ENCODE data around the gene CDC25B.
"Not testable (repeated sequence)": the region's sequence is repeated elsewhere in the genome, so short reads cannot be mapped to it uniquely, and the experiment has no call there.

Gene CDC25B

DNA sequence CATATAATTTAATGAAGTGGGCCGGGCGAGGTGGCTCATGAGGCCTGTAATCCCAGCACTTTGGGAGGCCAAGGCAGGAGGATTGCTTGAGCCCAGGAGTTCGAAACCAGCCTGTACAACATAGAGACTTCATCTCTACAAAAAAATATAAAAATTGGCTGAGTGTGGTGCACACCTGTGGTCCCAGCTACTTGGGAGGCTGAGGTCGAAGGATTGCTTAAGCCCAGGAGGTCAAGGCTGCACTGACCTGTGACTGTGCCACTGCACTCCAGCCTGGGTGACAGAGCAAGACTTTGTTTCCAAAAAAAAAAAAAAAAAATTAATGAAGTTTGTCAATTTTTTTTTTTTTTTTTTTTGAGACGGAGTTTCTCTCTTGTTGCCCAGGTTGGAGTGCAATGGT is 33.8 kb downstream of the CDC25B start:
- DNase-seq (ENCODE audit: low read depth) = not testable (repeated sequence)

DNA sequence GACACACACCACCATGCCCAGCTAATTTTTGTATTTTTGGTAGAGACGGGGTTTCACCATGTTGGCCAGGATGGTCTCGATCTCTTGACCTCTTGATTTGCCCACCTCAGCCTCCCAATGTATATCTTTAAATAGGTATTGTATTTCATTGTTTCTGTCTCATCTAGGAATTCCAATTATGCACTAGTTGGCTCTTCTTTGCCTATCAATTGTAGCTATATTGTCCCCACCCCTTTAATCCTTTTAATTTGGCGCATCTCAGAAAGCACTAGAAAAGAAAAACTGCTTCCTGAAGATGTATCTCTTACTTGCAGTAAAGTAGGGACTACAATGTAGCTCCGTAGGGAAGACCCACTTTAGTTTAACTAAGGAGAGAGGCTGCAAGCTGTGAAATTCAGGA is 40.0 kb downstream of the CDC25B start:
- no peak for DNase-seq (ENCODE audit: low read depth)

DNA sequence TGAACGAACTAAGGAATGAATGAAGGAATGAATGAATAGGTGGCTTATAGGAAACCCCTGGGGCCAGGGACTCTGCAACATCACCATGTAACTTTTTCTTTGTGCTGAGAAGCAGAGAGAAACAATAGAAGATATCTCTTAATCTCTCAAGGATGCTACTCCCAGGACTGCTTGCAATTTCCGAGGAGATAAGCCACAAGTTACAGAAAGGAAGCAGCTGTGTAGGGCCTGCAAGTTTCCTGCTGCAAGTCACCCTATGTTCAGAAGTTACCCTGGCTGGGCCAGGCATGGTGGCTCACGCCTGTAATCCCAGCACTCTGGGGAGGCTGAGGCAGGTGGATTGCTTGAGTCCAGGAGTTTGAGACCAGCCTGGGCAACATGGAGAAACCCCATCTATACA is 43.2 kb downstream of the CDC25B start:
- DNase-seq (ENCODE audit: low read depth) = no peak

DNA sequence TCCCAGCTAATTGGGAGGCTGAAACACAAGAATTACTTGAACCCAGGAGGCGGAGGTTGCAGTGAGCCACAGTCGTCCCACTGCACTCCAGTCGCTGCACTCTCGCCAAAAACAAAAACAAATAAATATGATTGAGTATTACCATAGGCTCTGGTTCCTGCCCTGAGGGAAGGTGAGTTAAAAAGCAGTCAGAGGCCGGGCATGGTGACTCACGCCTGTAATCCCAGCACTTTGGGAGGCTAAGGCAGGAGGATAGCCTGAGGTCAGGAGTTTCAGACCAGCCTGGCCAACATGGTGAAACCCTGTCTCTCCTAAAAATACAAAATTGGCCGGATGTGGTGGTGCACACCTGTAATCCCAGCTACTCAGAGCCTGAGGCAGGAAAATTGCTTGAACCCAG is 44.1 kb downstream of the CDC25B start:
- DNase-seq (ENCODE audit: low read depth) = not testable (repeated sequence)

DNA sequence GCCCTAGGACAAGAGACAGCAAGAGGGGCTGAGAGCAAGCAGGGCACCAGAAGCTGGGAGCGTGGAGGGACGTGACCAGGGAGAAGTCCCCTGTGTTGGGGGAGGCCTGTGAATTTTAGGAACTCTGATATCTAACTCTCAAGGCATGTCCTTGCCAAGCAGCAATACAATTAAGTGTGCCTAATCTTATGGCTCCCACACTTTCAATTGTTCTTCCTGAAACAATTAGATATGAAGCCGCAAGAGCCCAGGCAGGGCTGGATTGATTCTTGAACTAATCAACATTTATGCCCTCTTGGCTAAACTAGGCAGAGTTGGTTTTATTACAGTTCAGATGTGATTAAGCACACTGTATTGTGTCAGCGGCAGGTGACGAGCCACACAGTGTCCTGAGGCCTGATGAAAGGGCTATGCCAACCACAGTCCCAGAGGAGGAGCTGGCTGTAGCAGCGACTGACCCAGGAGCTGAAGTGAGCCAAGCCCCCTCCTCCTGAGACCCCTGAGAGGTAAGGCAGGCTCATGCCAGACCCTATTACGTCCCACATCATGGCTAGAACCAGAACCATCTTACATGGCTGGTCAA is 46.3 kb downstream of the CDC25B start:
- DNase-seq (ENCODE audit: low read depth) = no peak

DNA sequence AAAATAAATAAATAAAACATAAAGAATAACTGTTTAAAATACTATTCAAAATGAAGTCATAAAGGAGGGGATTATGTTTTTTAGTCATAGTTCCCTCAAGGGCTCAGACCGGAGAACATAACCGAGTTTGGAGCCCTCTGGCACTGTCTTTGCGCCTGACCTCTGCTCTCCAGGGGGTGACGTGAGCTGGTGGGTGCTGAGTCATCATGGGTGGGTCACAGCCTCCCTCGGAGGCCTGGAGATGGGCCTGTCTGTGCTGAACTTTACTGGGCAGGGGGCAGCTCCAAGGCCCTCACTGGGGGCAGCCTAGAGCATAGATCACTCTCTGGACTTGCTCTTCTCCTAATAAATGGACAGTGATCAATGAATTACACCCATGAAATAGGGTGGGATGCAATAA is 47.4 kb downstream of the CDC25B start:
- DNase-seq (ENCODE audit: low read depth) = no peak

DNA sequence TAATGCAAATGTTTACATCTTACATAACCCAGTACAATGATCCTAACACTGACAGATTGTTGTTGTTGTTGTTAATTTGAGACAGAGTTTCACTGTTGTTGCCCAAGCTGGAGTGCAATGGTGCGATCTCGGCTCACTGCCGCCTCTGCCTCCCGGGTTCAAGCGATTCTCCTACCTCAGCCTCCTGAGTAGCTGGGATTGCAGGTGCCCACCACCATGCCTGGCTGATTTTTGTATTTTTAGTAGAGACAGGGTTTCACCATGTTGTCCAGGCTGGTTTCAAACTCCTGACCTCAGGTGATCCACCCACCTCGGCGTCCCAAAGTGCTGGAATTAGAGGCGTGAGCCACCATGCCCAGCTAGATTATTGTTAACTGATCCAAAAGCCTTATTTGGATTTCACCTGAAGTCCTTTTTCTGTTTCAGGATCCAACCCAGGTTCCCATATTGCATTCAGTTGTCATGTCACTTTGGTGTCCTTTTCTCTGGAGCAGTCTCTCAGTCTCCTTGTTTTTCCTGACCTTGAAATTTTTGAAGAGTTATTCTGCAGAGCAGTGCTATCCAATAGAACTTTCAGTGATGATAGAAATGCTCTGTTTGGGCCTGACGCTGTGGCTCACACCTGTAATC is 48.0 kb downstream of the CDC25B start:
- DNase-seq (ENCODE audit: low read depth) = not testable (repeated sequence)

DNA sequence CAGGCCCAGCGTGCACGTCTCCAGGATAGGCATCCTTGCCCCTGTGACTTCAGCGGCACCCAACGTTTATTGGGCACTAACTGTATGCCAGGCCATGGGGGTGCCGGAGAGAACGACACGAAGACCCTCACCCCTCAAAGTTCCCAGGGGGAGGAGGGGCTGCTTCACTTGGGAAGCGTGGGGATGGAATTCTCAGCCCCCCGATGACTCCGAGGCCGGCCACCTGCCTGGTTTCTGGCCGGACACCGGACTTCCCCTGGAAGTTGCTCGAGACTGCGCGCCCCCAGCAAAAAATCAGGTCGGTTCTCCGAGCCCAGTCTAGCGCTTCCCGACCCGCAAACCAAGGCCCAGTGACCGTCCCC is 50.2 kb downstream of the CDC25B start:
- no peak for DNase-seq (ENCODE audit: low read depth)

DNA sequence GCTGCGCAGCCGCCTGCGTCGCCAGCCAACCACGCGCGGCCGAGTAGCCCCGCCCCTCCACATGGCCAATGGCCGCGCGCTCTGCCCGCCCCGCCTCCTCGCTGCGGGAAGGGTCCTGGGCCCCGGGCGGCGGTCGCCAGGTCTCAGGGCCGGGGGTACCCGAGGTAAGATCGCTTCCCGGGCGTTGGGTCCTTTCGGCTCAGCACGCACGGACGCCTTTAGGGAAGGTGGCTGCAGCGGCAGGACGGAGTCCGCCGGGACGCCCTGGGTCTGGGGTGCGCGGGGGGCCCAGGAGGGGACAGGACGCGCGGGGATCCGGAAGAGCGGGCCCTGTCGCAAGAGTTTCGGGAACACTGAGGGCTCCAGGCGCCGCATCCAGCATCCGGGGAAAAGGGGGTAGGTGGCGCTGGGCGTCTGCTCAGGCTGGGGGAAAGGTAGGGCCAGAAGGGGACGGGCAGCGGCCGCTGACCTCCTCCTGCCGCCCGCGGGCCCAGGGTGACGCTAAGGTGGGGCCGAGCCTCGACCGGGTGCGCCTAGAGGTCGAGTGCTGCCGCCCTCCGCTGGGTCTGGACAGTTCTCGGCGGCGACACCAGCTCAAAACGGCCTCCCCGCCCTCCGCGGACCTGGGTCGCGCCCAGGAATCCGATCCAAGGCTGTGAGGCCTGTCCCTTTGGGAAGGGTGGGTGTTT is 50.8 kb downstream of the CDC25B start, which contains the start of gene MAVS:
Gene MAVS, plus strand, starts transcription at position 95 of the 689 bp plus-strand sequence. CDS start 7,791 bp downstream, outside the sequence.
- no peak for DNase-seq (ENCODE audit: low read depth)

DNA sequence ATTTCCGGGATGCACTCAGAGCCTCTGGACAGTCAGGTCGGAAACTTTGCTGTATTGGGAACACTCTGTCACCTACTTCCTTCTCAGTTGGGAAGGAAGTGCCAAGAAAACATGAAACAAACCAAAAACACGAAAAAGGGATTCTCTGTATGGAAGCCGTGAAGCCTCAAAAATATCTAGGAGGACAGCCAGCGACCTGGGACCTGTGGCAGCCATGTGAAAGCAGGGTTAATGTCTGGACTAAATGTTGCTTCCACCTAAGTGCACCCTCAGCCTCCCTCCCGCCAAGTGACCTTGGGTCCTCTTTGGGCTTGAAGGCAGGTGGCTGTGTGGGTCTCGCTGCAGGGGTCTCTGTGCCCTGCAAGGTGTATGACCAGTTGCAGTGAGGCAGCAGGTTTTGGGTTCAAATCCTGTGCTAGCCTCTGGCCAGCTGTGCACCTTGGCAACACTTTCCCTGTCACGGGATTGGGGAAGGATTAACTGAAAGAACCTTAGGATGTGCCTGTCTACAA is 51.4 kb downstream of the CDC25B start:
- DNase-seq (ENCODE audit: low read depth) = no peak

DNA sequence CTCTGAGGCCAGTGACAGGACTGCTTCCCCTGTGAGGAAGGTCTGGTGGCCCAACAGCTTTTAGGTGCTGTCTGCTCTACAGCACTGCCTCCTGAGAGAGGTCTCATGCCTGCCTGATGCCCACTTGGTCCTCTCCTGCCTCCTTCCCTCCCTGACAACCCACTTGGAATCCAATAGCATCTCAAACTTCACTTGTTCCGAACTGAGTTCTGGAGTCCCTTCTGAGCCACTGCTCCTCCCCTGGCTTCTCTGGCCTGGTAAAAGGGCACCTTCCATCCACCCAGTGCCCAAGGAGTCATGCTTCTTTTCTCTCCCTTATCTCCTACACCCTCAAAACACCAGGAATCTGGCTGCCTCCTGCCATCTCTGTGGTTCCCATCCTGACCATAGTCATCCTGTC is 52.5 kb downstream of the CDC25B start:
- no peak for DNase-seq (ENCODE audit: low read depth)

DNA sequence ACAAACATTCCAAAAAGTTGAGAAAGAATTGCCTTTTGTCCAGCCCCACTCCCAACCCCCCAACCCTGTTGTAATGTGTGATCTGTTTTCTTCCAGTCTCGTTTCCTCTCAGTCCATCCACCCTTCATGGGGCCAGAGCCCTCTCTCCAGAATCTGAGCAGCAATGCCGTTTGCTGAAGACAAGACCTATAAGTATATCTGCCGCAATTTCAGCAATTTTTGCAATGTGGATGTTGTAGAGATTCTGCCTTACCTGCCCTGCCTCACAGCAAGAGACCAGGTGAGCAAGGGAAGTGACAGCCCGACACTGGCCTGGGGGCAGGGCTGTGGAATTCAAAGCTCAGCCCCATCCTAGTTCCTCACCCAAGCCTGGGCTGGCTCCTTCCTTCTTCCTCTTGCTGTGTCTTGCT is 58.4 kb downstream of the CDC25B start:
- DNase-seq (ENCODE audit: low read depth) = no peak

All from non-pigmented ciliary epithelial cell (primary cell).